ENCODE data around the gene NRP2. TPM values are rescaled to one million over a fixed set of nuclear protein-coding genes. Genes with fewer than 3 reads are reported as not detected.

The NRP2 gene
- total and polyA plus RNA-seq, 2 of the 13 experiments (the other 11 are each of a cell fraction or from before 2014, with no cell fraction given), result 0.65 to 1.4 TPM

- no peak for TF ChIP-seq ZNF770 (CRISPR knock-in tag; IDR thresholded peaks at IDR 0.05)
- TF ChIP-seq PLRG1 (conservative IDR thresholded peaks at IDR 0.05), result no peak
- no peak for TF ChIP-seq SP1 (IDR thresholded peaks at IDR 0.05)
- TF ChIP-seq SP1 (CRISPR knock-in tag; IDR thresholded peaks at IDR 0.05), result no peak
- no peak for TF ChIP-seq ZNF660 (CRISPR knock-in tag; IDR thresholded peaks at IDR 0.05; ENCODE audit: borderline replicate concordance, low read depth)
- TF ChIP-seq ZBTB25 (CRISPR knock-in tag; IDR thresholded peaks at IDR 0.05), result no peak
- no peak for TF ChIP-seq ZBTB33 (CRISPR knock-in tag; IDR thresholded peaks at IDR 0.05)
- no peak for TF ChIP-seq MED13 (CRISPR knock-in tag; IDR thresholded peaks at IDR 0.05)
Measured at GRCh38 chr2:205734436-205735037, 52.2 kb downstream of the NRP2 start (continued).
